ENCODE data around the gene BICRAL. TPM values are rescaled to one million over a fixed set of nuclear protein-coding genes. Genes with fewer than 3 reads are reported as not detected.
A peak's percentile ranks its signal among the peaks of the same experiment; 100 is the strongest.
"Not testable (repeated sequence)": the region's sequence is repeated elsewhere in the genome, so short reads cannot be mapped to it uniquely, and the experiment has no call there.

BICRAL gene
- total RNA-seq, 1 donor from 2014 or later: 4.7 TPM

DNA sequence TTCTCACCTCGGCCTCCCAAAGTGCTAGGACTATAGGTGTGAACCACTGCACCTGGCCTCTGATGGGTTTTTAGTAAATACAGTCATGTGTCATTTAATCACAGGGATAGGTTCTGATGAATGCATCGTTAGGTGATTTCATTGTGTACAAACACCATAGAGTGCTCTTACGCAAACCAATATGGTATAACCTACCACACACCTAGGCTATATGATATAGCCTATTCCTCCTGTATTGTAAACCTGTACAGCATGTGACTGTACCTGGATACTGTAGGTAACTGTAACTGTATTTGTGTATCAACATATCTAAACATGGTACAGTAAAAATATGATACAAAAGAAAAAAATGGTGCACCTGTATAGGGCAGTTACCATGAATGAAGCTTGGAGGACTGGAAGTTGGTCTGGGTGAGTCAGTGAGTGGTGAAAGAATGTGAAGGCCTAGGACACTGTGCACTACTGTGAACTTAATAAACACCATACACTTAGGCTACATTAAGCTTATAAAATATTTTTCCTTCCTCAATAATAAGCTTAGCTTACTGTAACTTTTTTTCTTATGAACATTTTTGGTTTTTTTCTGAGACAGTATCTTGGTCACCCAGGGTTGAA is 10.0 kb downstream of the BICRAL start:
- DNase-seq (ENCODE audit: low read depth): no peak

DNA sequence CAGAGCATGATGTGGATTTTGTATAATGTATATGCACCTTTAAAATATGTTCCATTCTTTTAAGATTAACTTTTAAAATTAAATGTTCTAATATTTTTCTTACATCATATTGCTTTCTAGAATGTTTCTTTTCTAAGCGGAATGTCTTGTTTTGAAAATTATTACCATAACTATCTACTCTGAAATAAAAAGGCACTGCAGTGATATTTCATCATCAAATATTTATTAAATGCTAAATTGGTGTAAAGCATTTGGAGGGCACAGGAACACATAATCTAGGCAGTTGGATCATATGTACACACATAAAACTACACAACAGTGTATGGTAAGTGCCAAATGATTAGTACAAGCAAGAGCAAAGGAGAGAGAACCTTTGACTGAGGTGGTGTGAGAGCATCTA is 13.8 kb downstream of the BICRAL start:
- no peak for DNase-seq (ENCODE audit: low read depth)

DNA sequence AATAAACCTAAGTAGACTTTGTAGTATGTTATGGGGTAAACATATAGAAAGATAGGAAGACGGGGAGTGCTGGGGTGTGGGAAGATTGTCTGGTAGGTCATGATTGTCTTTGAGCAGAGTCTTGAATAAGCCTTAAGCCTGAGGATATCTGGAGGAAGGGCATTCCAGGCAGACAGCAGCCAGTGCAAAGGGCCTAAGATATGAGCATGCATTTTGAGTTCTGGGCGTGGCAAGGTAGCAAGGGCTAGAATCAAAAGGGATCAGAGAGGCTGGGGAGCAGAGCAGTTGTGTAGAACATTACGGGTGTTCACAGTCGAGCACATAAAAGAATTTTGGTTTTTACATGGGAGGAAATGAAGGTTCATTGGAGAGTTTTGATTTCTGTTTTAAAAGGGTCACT is 14.3 kb downstream of the BICRAL start:
- no peak for DNase-seq (ENCODE audit: low read depth)

DNA sequence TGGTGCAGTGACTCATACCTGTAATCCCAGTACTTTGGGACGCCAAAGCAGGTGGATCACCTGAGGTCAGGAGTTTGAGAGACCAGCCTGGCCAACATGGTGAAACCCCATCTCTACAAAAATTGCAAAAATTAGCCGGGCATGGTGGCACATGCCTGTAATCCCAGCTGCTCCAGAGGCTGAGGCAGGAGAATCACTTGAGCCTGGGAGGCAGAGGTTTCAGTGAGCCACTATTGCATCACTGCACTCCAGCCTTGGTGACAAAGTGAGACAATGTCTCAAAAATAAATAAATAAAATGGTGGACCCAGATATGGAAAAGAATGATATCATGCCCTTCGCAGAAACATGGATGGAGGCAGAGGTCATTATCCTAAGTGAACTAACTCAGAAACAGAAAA is 15.8 kb downstream of the BICRAL start:
- not testable (repeated sequence) for DNase-seq (ENCODE audit: low read depth)

DNA sequence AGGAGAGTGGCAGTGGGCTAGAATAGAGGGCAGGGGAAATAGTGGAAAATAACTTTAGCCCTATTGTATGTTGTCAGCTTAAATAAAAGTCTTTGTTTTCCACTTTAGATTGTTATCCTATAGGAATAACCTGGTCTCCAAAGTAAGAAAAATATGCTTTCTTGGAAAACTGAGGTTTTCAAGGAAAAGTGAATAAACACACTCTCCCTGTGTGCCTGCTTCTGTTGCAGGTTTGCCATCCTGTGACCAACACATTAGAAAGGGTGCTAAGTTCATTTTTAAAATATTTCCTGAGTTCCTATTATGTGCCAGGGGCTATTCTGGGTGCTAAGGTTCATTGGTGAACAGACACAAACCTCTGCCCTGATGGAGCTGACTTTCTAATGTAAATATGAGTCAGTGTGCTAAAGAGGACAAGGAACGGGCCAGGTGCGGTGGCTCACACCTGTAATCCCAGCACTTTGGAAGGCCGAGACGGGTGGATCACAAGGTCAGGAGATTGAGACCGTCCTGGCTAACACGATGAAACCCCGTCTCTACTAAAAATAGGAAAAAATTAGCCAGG is 23.5 kb downstream of the BICRAL start:
- no peak for DNase-seq (ENCODE audit: low read depth)

DNA sequence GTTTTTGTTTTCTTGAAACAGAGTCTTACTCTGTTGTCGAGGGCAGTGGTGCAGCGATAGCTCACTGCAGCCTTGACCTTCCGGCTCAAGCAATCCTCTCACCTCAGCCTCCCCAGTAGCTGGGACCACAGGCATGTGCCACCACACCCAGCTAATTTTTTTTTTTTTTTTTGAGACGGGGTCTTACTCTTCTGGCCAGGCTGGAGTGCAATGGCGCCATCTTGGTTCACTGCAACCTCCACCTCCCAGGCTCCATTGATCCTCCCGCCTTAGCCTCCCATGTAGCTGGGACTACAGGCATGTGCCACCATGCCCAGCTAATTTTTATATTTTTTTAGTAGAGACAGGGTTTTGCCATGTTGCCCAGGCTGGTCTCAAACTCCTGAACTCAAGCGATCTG is 24.5 kb downstream of the BICRAL start:
- DNase-seq (ENCODE audit: low read depth): not testable (repeated sequence)

DNA sequence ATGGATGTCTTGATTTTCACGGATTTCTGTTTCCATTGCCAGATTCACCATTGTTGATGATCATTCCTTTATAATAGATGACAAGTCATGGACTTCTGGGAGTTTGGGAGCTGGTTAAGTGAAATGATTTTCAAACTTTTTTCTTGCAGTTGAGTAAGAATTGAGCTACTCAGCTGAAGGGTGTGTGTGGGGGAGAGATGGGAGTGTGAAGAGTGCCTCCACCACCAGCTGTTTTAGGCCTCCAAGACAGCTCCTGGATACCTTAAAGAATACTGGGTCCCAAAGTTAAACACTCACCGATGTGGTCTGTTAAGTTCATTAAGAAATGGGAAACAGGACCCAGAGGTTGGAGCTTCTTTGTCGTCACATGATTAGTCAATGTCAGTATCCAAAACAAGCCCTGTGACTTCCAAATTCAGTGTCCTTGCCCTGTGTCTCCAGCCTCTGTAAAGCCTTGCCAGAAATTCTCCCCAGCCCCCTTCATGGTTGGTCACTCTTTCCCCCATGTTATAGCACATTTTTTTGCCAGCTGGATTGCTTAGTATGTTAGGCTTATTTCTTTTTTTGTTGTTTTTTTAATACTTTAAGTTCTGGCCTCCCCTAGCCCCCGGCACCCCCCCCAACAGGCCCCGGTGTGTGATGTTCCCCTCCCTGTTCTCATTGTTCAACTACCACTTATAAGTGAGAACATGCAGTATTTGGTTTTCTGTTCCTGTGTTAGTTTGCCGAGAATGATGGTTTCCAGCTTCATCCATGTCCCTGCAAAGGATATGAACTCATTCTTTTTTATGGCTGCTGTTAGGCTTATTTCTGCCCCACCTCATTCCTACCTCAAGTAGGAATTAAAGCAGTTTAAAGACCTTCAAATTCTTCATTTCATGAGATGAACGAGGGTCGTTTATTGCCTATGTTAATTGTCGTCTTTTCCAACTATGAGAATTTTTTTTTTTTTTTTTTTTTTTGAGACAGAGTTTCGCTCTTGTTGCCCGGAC is 26.9 kb downstream of the BICRAL start:
- DNase-seq (ENCODE audit: low read depth): no peak

DNA sequence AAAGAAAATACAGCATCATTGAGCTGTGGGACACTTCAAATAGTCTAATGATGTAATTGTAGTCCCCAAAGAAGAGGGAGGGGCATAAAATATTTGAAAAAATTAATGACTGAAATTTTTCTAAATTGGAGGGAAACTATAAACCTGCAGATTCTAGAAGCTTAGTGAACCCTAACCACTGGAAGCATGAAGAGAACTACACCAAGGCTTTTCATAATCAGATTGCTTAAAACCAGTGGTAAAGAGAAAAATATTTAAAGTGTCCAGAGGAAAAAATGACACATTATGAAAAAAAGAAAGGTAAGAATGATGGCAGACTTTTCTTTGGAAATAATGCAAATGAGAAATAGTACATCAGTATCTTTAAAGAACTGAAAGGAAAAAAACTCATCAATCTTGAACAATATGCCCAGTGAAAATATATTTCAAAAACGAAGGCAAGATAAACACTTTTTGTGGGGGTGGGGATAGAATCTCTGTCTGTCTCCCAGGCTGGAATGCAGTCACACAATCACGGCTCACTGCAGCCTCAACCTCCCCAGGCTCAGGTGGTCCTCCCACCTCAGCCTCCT is 31.3 kb downstream of the BICRAL start:
- DNase-seq (ENCODE audit: low read depth): no peak

DNA sequence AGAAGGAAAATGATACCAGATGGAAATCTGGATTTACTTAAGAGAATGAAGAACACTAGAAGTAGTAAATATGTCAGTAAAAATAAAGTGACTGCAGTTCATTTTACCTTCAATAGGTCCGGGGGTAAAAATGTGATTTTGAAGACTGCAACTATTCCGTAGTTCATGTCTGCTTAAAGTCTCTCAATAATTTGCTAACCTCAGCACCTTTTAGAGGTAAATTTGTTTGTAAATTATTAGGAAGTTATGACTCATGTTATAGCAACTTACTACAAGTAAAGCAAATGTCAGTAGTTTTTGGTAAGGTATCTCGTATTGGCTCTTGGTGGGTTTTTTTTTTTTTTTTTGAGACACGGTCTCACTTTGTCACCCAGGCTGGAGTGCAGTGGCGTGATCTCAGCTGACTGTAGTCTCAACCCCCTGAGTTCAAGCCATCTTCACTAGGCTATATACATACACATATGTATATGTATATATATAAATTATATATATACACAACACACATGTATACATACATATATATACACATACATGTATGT is 32.1 kb downstream of the BICRAL start:
- no peak for DNase-seq (ENCODE audit: low read depth)

DNA sequence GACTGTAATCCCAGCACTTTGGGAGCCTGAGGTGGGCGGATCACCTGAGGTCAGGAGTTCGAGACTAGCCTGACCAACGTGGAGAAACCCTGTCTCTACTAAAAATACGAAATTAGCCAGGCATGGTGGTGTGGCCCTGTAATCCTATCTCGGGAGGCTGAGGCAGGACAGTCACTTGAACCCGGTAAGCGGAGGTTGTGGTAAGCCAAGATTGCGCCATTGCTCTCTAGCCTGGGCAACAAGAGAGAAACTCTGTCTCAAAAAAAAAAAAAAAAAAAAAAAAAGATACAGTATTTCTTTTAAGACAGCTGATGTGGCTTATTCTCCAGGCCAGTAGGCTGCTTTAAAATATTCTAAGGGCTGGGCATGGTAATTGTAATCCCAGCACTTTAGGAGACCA is 33.9 kb downstream of the BICRAL start:
- not testable (repeated sequence) for DNase-seq (ENCODE audit: low read depth)

DNA sequence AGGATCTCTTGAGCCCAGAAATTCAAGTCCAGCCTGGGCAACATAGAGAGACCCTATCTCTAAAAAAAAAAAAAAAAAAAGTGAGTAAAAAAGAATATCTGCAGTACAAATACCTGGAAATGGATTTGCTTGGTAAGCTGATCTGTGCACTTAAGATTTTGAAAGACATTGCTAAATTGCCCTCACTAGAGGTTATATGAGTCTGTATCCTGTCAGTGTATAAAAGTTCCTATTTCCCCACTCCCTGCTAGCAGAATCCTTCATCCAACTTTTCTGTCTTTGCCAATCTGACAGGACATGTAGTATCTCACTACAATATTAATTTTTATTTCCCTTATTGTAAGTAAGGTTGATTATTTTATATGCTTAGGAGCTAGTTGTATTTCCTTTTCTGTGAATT is 36.1 kb downstream of the BICRAL start:
- no peak for DNase-seq (ENCODE audit: low read depth)

DNA sequence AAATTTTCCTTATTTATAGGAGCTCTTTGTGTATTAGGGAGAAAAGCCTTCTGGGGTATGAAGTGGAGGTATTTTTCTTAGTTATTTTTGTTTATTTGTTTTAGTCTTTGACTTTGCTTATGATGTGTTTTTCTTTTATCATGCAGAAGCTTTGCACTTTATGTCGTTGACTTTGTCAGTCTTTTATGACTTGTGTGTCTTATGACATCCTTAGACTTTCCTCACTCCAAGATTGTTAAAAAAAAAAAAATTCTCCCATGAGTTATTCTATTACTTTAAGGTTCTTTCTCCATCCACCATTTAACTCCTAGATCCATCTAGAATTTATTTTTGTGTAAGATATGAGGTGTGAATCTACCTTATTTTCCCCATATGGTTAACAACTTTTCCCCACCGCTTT is 36.6 kb downstream of the BICRAL start:
- DNase-seq (ENCODE audit: low read depth): no peak

DNA sequence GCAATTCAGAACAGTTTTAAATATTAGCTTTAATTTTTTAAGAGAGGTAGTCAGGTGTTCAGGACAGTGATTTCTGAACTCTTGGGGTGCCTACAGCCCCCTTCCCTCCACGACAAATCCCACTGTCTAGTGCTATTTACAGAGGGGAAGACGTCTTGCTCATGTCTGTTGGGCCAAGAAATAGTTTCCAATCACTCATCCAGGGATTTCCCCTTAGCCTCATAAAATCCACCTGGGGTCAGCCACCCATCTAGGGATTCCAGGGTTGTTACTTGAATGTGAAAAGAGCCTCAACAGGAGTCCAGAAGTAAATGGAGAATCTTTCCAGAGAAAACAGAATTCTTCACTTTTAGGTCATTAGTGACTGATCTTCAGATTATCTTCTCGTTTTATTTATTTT is 37.0 kb downstream of the BICRAL start:
- DNase-seq (ENCODE audit: low read depth): no peak

DNA sequence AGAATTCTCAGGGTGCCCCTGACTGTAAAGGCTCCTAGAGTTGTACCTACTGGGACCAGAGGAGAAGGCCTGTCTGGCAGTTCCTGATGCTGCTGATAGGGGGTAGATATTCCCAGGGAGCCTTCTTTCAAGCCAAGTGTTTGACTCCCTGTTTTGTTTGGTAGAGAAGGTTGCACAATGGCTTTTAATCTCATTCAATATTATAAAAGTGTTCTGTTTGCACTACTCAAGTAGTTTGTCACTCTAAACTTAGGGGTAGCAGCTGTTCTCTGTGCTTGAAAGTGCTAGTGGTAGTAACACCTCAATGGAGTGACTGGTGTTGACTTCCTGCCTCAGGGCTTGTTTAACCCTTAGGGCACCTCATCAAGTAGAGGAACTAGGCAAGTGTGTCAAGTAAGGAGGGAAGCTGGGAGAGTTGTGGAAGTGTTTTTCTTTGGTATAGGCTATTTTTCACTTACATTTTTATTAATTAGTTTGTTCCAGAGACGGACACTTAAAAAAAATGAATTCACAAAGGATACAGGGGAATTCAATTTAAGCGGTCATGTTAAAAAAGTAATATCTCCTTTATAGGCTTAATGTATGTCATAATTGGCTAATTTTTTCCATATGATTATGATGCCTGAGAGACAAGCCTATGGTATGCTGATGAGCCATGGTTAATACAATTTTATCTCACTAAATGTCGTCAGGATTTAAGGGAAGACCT is 38.1 kb downstream of the BICRAL start:
- DNase-seq (ENCODE audit: low read depth): peak; percentile 41

DNA sequence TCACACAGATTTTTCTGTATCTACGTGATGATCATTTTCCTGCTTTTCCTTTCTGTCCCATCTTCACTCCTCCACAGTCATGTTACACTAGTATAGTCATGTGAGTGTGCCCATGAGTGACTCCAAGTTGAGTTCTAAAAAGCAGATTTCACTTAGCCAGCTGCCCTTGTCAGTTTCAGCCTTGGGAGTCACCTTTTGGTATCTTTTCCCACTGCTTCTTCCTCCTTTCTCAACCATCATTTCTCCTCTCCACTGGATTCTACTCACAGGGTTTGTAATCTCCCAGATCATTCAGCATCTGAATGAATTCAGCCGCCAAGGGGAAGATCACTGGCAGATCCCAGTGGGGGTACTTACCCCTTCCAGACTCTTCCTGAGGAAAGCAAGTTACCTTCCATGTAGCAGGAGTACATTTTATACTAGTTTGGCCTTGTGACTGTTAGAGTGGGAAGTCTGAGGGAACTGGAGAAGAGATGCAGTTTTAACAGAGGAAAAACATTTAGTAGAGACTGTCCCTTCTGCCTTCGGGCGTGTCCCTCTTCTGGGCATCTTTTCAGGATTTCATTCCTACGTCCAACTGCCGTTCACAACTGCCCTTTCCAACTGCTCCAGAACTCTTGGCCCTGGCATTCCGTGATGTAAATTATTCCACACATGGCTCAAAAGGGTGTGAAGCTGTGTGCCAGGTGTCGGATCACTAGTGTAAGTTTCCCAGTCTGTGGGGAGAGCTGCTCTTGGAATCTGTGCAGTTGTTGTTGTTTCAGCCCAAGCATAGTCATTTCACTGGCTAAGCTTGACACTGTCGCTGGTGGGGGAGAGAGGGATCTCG is 38.9 kb downstream of the BICRAL start:
- peak; percentile 82 for DNase-seq (ENCODE audit: low read depth)

DNA sequence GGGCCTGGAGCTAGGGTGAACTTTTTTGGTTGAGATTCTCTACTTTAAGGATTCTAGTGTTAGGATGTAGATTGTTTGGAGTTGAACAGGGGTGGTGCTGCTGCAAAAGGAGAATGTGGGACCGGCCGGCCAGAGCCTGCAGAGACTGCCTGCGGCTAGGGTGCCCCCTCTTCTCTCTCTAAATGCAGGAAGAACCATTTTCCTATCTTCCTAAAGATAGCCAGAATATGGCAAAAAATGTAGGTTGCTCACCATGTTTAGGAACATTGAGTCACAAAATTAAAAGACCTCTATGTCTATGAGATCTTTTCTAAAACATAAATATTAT is 39.5 kb downstream of the BICRAL start:
- DNase-seq (ENCODE audit: low read depth): no peak

DNA sequence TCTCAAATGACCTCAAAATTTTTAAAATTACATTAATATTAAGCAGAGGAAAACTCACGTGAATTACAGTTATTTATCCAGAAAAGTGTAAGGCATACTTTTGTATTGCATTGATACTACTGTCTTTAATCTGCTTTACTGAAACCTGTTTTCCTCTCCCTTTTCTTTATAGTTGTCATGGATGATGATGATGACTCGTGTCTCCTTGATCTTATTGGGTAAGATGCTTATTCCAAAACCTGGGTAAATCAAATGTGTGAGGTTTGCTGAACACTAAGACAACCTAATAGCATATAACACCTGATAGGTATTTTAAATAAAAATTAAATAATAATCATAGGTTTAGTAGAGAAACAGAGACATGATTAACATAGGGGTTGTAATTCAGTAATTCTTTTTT is 40.0 kb downstream of the BICRAL start:
- DNase-seq (ENCODE audit: low read depth): no peak

DNA sequence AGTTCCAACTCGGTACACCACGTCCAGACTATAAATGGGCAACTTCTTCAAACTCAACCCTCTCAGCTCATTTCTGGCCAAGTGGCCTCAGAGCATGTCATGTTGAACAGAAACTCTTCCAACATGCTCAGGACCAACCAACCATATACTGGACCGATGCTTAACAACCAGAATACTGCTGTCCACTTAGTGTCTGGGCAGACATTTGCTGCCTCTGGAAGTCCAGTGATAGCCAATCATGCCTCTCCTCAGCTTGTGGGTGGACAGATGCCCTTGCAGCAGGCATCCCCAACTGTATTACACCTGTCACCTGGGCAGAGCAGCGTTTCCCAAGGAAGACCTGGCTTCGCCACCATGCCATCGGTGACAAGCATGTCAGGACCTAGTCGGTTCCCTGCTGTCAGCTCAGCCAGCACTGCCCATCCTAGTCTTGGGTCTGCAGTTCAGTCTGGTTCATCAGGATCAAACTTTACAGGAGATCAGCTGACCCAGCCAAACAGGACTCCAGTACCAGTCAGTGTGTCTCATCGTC is 47.8 kb downstream of the BICRAL start:
- no peak for DNase-seq (ENCODE audit: low read depth)

DNA sequence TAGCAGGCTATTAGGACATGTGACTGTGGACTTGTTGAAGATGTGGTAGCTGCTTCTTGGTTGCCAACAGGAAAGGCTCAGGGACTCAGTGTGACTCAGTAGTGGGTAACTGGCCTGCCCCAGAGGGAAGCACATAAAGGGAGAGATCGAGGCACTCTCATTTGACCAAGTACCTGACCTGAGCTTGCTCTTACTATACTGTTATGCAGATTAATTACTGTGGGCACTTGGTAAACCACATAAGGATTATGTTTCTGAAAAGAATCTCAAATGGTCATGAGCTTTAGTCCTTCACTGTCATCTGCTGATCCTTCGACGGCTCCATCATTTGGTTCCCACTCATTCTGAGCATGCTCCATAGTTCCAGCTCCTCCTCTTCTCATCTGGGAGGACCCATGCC is 49.4 kb downstream of the BICRAL start:
- peak; percentile 69 for DNase-seq (ENCODE audit: low read depth)

DNA sequence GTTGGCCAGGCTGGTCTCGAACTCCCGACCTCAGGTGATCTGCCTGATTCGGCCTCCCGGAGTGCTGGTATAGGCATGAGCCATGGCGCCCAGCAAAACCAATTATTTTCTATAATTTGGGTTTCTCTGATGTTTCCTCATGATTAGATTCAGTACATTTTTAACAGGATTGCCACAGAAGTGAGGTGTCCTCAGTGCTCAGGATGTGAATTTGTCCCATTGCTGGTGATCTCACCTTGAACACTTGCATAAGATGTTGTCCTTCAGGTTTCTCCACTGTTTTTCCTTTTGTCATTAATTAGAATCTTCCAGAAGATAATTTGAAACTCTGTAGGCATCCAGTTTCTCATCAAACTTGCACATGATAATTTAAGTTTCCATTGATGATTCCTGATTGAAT is 52.2 kb downstream of the BICRAL start:
- no peak for DNase-seq (ENCODE audit: low read depth)

Data from myocyte (in vitro differentiated cells).